HEK293 (cell line): ENCODE data around the gene MCM5.

Experiments used
- CTCF ChIA-PET: fragments of 350-600 bp; formaldehyde crosslinking; extraction: SDS; loops from one replicate; lab custom pipeline; 2021; ENCODE audit warnings: antibody characterized with exemption; lab: Yijun Ruan, JAX
- POLR2A ChIA-PET: fragments of 300-600 bp; formaldehyde crosslinking; extraction: SDS; loops from one replicate; lab custom pipeline; 2020; ENCODE audit warnings: antibody characterized with exemption, inconsistent platforms; lab: Yijun Ruan, JAX
- H3K27ac ChIP-seq: fragments of 200-500 bp; sonication (Bioruptor generic); 2 replicates; pipeline ENCODE4 v1.5.1; 2014; ENCODE audit warnings: low read depth, low read length, control low read depth, inconsistent platforms; ENCODE audit errors: extremely low read depth
- H3K36me3 ChIP-seq, 2 experiments: fragments of 200-500 bp in 1 of 2; sonication (Bioruptor generic) in 1 of 2; 1 replicate in 1 of 2; 2 replicates in 1 of 2; pipeline ENCODE4 v1.5.1; 2014 to 2017; ENCODE audit warnings: inconsistent platforms in 2 of 2, low read length in 2 of 2; ENCODE audit not compliant: control insufficient read depth in 2 of 2, insufficient read depth in 1 of 2
- H3K4me1 ChIP-seq: fragments of 200-500 bp; sonication (Bioruptor generic); 2 replicates; pipeline ENCODE4 v1.5.1; 2014; ENCODE audit warnings: mild to moderate bottlenecking, low read length, inconsistent platforms; ENCODE audit not compliant: control insufficient read depth, insufficient read depth
- H3K4me3 ChIP-seq: 2 replicates; pipeline ENCODE4 v1.5.1; 2011; ENCODE audit warnings: low read depth, mild to moderate bottlenecking, control low read depth, low read length, moderate library complexity
- H3K9me3 ChIP-seq: fragments of 200-500 bp; sonication (Bioruptor generic); 2 replicates; pipeline ENCODE4 v1.5.1; 2014; ENCODE audit warnings: low read depth, low read length, inconsistent platforms; ENCODE audit not compliant: control insufficient read depth, insufficient read depth
- GFI1B ChIP-seq: fragments of 450-650 bp; formaldehyde crosslinking; IDR thresholded peaks from 2 replicates; pipeline ENCODE4 v1.5.1; 2016; ENCODE audit warnings: missing biosample characterization, missing genetic modification characterization
- GLIS1 ChIP-seq: fragments of 450-650 bp; formaldehyde crosslinking; IDR thresholded peaks from 2 replicates; pipeline ENCODE4 v1.5.1; 2016; ENCODE audit warnings: missing biosample characterization, missing genetic modification characterization
- GLIS2 ChIP-seq: fragments of 450-650 bp; formaldehyde crosslinking; IDR thresholded peaks from 2 replicates; pipeline ENCODE4 v1.5.1; 2016; ENCODE audit warnings: missing biosample characterization, missing genetic modification characterization
- KLF17 ChIP-seq: fragments of 450-650 bp; formaldehyde crosslinking; IDR thresholded peaks from 2 replicates; pipeline ENCODE4 v1.5.1; 2016; ENCODE audit warnings: missing biosample characterization, missing genetic modification characterization
- ZBTB21 ChIP-seq: fragments of 450-650 bp; formaldehyde crosslinking; IDR thresholded peaks from 2 replicates; pipeline ENCODE4 v1.5.1; 2017; ENCODE audit warnings: missing biosample characterization, missing genetic modification characterization
- ZBTB8A ChIP-seq: fragments of 450-650 bp; formaldehyde crosslinking; IDR thresholded peaks from 2 replicates; pipeline ENCODE4 v1.5.1; 2016; ENCODE audit warnings: missing biosample characterization, missing genetic modification characterization
- ZIC2 ChIP-seq: fragments of 450-650 bp; formaldehyde crosslinking; IDR thresholded peaks from 2 replicates; pipeline ENCODE4 v1.5.1; 2016; ENCODE audit warnings: missing biosample characterization, missing genetic modification characterization
- ZNF148 ChIP-seq: fragments of 450-650 bp; formaldehyde crosslinking; IDR thresholded peaks from 2 replicates; pipeline ENCODE4 v1.5.0; 2017; ENCODE audit warnings: missing biosample characterization, missing genetic modification characterization, borderline replicate concordance
- ZNF341 ChIP-seq: fragments of 450-650 bp; formaldehyde crosslinking; IDR thresholded peaks from 2 replicates; pipeline ENCODE4; 2016; ENCODE audit warnings: low read depth, missing biosample characterization, missing genetic modification characterization
- ZNF768 ChIP-seq: fragments of 450-650 bp; formaldehyde crosslinking; IDR thresholded peaks from 2 replicates; pipeline ENCODE4 v1.5.1; 2018; ENCODE audit warnings: missing biosample characterization, mild to moderate bottlenecking, missing genetic modification characterization
- ZNF777 ChIP-seq: fragments of 450-650 bp; formaldehyde crosslinking; IDR thresholded peaks from 2 replicates; pipeline ENCODE4 v1.5.1; 2017; ENCODE audit warnings: missing biosample characterization, missing genetic modification characterization, borderline replicate concordance
- ZNF830 ChIP-seq: fragments of 450-650 bp; IDR thresholded peaks from 2 replicates; pipeline ENCODE4 v1.5.0; 2018; ENCODE audit warnings: missing biosample characterization, missing genetic modification characterization, low read depth, mild to moderate bottlenecking, moderate library complexity
- TF ChIP-seq, protein P1 (sequence below): fragments of 450-650 bp; formaldehyde crosslinking; IDR thresholded peaks from 2 replicates; pipeline ENCODE4 v1.5.1; 2017; ENCODE audit warnings: missing biosample characterization, missing genetic modification characterization
- TF ChIP-seq, protein P2 (sequence below): fragments of 450-650 bp; formaldehyde crosslinking; IDR thresholded peaks from 2 replicates; pipeline ENCODE4 v1.5.1; 2016; ENCODE audit warnings: missing biosample characterization, missing genetic modification characterization

Gene MCM5

GRCh38 chr22:35424761-35425160 is 24.8 kb downstream of the MCM5 start:
- peaks cover 41 to 88% of the 10 kb centered on the region in 2 experiments for H3K36me3 ChIP-seq
- no peak for TF ChIP-seq ZNF830 (tag by site-specific recombination)
- TF ChIP-seq ZBTB21: no peak
- no peak for TF ChIP-seq GFI1B
- no peak for TF ChIP-seq ZNF777 (tag by site-specific recombination)
- no peak for TF ChIP-seq ZBTB8A (tag by site-specific recombination)
- TF ChIP-seq, all 188 proteins: peak for 0
- no peak overlapping the region for H3K27ac ChIP-seq
- no peaks in the 10 kb centered on the region for H3K4me1 ChIP-seq
- H3K9me3 ChIP-seq: no peaks in the 10 kb centered on the region
- ChIA-PET POLR2A (interaction anchor here (1.0 to 1.1 kb wide), 2 partner anchors 15 to 16 kb away, joined by 3 read pairs; no protein-coding TSS in a partner anchor), CTCF (interaction anchor here (0.6 to 1.9 kb wide), 6 partner anchors 48 to 159 kb away, joined by 3 to 8 read pairs (median 4); no protein-coding TSS in a partner anchor)
- H3K4me3 ChIP-seq: no peak overlapping the region

DNA sequence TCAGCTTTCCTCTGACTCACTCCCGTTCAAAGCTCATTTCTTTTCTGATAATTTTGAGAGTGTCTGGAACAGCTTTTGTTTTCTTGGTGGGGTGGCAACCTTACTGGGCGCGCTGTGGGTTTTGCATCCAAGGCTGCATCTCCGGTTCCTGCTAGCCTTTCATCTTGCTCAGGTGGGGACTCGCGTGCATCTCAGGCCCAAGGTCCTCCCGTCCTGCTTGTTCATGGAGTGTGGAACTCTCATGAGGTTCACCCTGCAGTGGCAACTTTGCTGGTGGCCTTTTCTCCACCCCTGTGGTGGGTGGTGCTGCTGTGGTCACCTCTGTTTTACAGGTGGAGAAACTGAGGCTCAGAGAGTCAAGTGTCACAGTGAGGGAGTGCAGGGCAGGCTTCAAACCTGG is 25.6 kb downstream of the MCM5 start:
- CTCF ChIA-PET: interaction anchor here (0.6 to 1.9 kb wide), 4 partner anchors 52 to 158 kb away, joined by 3 to 8 read pairs (median 4); no protein-coding TSS in a partner anchor
- Histone ChIP-seq H3K27ac (no peak overlapping the region; the same call in 1 of the 2 replicates), H3K4me1 (no peaks in the 10 kb centered on the region), H3K36me3 (peaks cover 38 to 85% of the 10 kb centered on the region in 2 experiments), H3K4me3 (no peak overlapping the region), H3K9me3 (no peaks in the 10 kb centered on the region)
- POLR2A ChIA-PET: interaction anchor here (1.0 to 1.1 kb wide), 2 partner anchors 15 to 17 kb away, joined by 3 read pairs; no protein-coding TSS in a partner anchor
- TF ChIP-seq, protein P1, sequence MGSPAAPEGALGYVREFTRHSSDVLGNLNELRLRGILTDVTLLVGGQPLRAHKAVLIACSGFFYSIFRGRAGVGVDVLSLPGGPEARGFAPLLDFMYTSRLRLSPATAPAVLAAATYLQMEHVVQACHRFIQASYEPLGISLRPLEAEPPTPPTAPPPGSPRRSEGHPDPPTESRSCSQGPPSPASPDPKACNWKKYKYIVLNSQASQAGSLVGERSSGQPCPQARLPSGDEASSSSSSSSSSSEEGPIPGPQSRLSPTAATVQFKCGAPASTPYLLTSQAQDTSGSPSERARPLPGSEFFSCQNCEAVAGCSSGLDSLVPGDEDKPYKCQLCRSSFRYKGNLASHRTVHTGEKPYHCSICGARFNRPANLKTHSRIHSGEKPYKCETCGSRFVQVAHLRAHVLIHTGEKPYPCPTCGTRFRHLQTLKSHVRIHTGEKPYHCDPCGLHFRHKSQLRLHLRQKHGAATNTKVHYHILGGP: no peak

DNA sequence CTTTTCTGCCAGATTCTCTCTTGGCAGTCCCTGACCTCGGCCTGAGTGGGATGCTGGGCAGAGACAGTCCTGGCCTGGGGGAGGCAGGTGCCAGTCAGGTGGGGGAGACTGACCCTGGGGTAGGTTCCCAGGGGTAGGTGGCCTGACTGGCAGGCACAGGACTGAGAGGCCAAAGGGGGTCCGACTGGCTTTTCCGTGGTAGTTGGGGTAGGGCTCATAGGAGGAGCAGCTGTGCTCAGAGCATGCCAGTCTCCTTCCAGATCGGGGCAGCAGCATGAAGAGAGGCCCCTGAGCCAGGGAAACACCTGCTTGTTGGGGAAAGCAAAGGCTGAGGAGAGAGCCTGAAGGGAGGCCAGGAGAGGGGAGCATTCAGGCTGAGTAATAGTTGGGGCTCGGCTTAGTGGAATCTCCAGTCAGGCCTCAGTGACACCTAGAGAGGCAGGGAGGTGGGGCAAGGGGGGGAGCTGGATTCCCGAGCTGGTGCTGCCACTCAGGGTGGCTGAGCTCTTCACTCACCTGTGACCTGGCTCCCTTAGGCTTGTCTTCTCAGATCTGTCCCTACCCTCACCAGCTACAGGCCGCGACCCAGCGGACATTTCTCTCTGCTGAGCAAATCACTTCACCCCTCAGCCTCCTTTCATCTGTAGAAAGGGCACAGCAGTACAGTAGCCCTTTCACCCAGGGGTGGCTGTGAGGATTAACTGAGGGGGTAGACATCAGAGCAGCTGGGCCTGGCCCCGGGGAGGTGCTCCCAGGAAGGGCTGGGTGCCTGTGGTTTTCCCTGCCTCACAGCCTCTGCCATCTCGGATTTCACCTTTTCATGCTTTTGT is 26.2 kb downstream of the MCM5 start:
- ChIA-PET CTCF (interaction anchor here (0.7 to 1.9 kb wide), 4 partner anchors 23 to 698 kb away, joined by 3 to 8 read pairs (median 6); no protein-coding TSS in a partner anchor), POLR2A (interaction anchor here (0.8 kb wide), 1 partner anchor 18 kb away, joined by 3 read pairs; no protein-coding TSS in a partner anchor)
- peak; percentile 86 for TF ChIP-seq ZNF341 (tag by site-specific recombination)
- peak; percentile 37; the same call in 1 of the 2 replicates for TF ChIP-seq GLIS2 (tag by site-specific recombination)
- no peak for TF ChIP-seq KLF17 (tag by site-specific recombination)
- peak; percentile 72 for TF ChIP-seq GLIS1 (tag by site-specific recombination)
- TF ChIP-seq ZIC2 (tag by site-specific recombination): peak; percentile 79
- no peak for TF ChIP-seq ZNF768 (tag by site-specific recombination)
- TF ChIP-seq, protein P2, sequence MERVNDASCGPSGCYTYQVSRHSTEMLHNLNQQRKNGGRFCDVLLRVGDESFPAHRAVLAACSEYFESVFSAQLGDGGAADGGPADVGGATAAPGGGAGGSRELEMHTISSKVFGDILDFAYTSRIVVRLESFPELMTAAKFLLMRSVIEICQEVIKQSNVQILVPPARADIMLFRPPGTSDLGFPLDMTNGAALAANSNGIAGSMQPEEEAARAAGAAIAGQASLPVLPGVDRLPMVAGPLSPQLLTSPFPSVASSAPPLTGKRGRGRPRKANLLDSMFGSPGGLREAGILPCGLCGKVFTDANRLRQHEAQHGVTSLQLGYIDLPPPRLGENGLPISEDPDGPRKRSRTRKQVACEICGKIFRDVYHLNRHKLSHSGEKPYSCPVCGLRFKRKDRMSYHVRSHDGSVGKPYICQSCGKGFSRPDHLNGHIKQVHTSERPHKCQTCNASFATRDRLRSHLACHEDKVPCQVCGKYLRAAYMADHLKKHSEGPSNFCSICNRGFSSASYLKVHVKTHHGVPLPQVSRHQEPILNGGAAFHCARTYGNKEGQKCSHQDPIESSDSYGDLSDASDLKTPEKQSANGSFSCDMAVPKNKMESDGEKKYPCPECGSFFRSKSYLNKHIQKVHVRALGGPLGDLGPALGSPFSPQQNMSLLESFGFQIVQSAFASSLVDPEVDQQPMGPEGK (tag by site-specific recombination): 0 out of 2 replicates have a peak, but pooled peaks have one; percentile 43
- TF ChIP-seq ZNF148: no peak
- Histone ChIP-seq H3K36me3 (peaks cover 32 to 82% of the 10 kb centered on the region in 2 experiments), H3K4me3 (no peak overlapping the region), H3K27ac (peak overlapping the region; percentile 1; the same call in 1 of the 2 replicates), H3K4me1 (no peaks in the 10 kb centered on the region), H3K9me3 (no peaks in the 10 kb centered on the region)
